Central memory CD4-positive, alpha-beta T cell (primary cell): ENCODE results near the gene PSME1.
"Not testable (repeated sequence)": the region's sequence is repeated elsewhere in the genome, so short reads cannot be mapped to it uniquely, and the experiment has no call there.

Experiments used
- DNase-seq: peaks from one replicate; pipeline ENCODE4 v3.0.0; 2022

Gene PSME1

GRCh38 chr14:24105609-24106239 is 30.3 kb upstream of the PSME1 start:
- not testable (repeated sequence) for DNase-seq

- no peak for DNase-seq
These were observed 29.2 kb upstream of the PSME1 start for GRCh38 chr14:24106672-24107271.

- DNase-seq, result no peak
These were observed 27.6 kb upstream of the PSME1 start for GRCh38 chr14:24108336-24108874.

GRCh38 chr14:24110060-24110459 is 25.9 kb upstream of the PSME1 start:
- no peak for DNase-seq

GRCh38 chr14:24110523-24110922 is 25.5 kb upstream of the PSME1 start:
- no peak for DNase-seq

- DNase-seq, result no peak
These were observed 22.6 kb upstream of the PSME1 start for GRCh38 chr14:24113379-24113800.

- DNase-seq, result peak; percentile 86
These were observed 22.0 kb upstream of the PSME1 start for GRCh38 chr14:24113801-24114531.

GRCh38 chr14:24114532-24115421 is 21.2 kb upstream of the PSME1 start, which contains the start of the genes DCAF11 and NRL:
DCAF11 (plus strand) TSS chr14:24114777; CDS start chr14:24115595, 818 bp downstream.
NRL (minus strand) TSS chr14:24114949; CDS start chr14:24082848, 32,101 bp downstream.
- DNase-seq, result peak; percentile 100

GRCh38 chr14:24115422-24116127 is 20.4 kb upstream of the PSME1 start:
- DNase-seq, result no peak

- no peak for DNase-seq
These were observed 19.7 kb upstream of the PSME1 start for GRCh38 chr14:24116128-24116814.

GRCh38 chr14:24117179-24117578 is 18.8 kb upstream of the PSME1 start:
- no peak for DNase-seq

GRCh38 chr14:24119691-24120090 is 16.3 kb upstream of the PSME1 start:
- DNase-seq, result no peak

GRCh38 chr14:24121210-24121609 is 14.8 kb upstream of the PSME1 start:
- DNase-seq, result no peak

GRCh38 chr14:24122416-24122815 is 13.6 kb upstream of the PSME1 start:
- DNase-seq, result no peak

GRCh38 chr14:24122898-24123297 is 13.1 kb upstream of the PSME1 start:
- no peak for DNase-seq

- DNase-seq, result no peak
These were observed 12.3 kb upstream of the PSME1 start for GRCh38 chr14:24123424-24124417.

GRCh38 chr14:24126939-24127338 is 9.1 kb upstream of the PSME1 start:
- DNase-seq, result no peak

GRCh38 chr14:24127673-24128072 is 8.3 kb upstream of the PSME1 start:
- no peak for DNase-seq

GRCh38 chr14:24129410-24129998 is 6.5 kb upstream of the PSME1 start:
- DNase-seq, result no peak

GRCh38 chr14:24130380-24130716 is 5.6 kb upstream of the PSME1 start, which contains the start of gene FITM1:
FITM1 (plus strand) TSS chr14:24130659; CDS start chr14:24131564, 905 bp downstream.
- DNase-seq, result no peak
